HEK293 (cell line): ENCODE data around the gene ABCG8.

Experiments used
- KLF1 ChIP-seq: fragments of 450-650 bp; formaldehyde crosslinking; IDR thresholded peaks from 2 replicates; pipeline ENCODE4 v1.5.1; 2016; ENCODE audit warnings: missing biosample characterization, missing genetic modification characterization
- KLF16 ChIP-seq: fragments of 450-650 bp; formaldehyde crosslinking; IDR thresholded peaks from 2 replicates; pipeline ENCODE4 v1.5.1; 2017; ENCODE audit warnings: missing biosample characterization, missing genetic modification characterization
- MEIS1 ChIP-seq: sonication (generic); formaldehyde crosslinking; IDR thresholded peaks from 2 replicates; pipeline ENCODE4 v1.8.1; 2022; ENCODE audit warnings: missing genetic modification reagents, mild to moderate bottlenecking, borderline replicate concordance
- ZBTB48 ChIP-seq: fragments of 450-650 bp; formaldehyde crosslinking; IDR thresholded peaks from 2 replicates; pipeline ENCODE4 v1.5.1; 2016; ENCODE audit warnings: missing biosample characterization, missing genetic modification characterization
- ZBTB49 ChIP-seq: fragments of 450-650 bp; formaldehyde crosslinking; IDR thresholded peaks from 2 replicates; pipeline ENCODE4 v1.5.1; 2016; ENCODE audit warnings: missing biosample characterization, missing genetic modification characterization, low read depth
- ZNF138 ChIP-seq: fragments of 450-650 bp; formaldehyde crosslinking; IDR thresholded peaks from 2 replicates; pipeline ENCODE4 v1.5.1; 2016; ENCODE audit warnings: missing biosample characterization, missing genetic modification characterization, borderline replicate concordance
- ZNF155 ChIP-seq: fragments of 450-650 bp; formaldehyde crosslinking; IDR thresholded peaks from 2 replicates; pipeline ENCODE4 v1.5.1; 2016; ENCODE audit warnings: missing biosample characterization, missing genetic modification characterization
- ZNF223 ChIP-seq: fragments of 450-650 bp; formaldehyde crosslinking; IDR thresholded peaks from 2 replicates; pipeline ENCODE4 v1.5.1; 2016; ENCODE audit warnings: missing biosample characterization, missing genetic modification characterization
- ZNF248 ChIP-seq: fragments of 450-650 bp; formaldehyde crosslinking; IDR thresholded peaks from 2 replicates; pipeline ENCODE4 v1.5.1; 2017; ENCODE audit warnings: missing biosample characterization, missing genetic modification characterization
- ZNF521 ChIP-seq: fragments of 450-650 bp; formaldehyde crosslinking; IDR thresholded peaks from 2 replicates; pipeline ENCODE4 v1.5.1; 2017; ENCODE audit warnings: missing biosample characterization, mild to moderate bottlenecking, missing genetic modification characterization
- ZNF626 ChIP-seq: fragments of 450-650 bp; sonication (Bioruptor Pico); formaldehyde crosslinking; IDR thresholded peaks from 2 replicates; pipeline ENCODE4 v1.5.1; 2018; ENCODE audit warnings: missing biosample characterization, missing genetic modification characterization, inconsistent platforms
- ZNF747 ChIP-seq: fragments of 450-650 bp; formaldehyde crosslinking; IDR thresholded peaks from 2 replicates; pipeline ENCODE4 v1.5.1; 2016; ENCODE audit warnings: missing biosample characterization, missing genetic modification characterization
- TF ChIP-seq, protein P1 (sequence below): fragments of 450-650 bp; formaldehyde crosslinking; IDR thresholded peaks from 2 replicates; pipeline ENCODE4 v1.5.1; 2016; ENCODE audit warnings: missing biosample characterization, missing genetic modification characterization
- TF ChIP-seq, protein P2 (sequence below): fragments of 450-650 bp; formaldehyde crosslinking; IDR thresholded peaks from 2 replicates; pipeline ENCODE4 v1.5.1; 2016; ENCODE audit warnings: missing biosample characterization, missing genetic modification characterization, low read depth

DNA sequence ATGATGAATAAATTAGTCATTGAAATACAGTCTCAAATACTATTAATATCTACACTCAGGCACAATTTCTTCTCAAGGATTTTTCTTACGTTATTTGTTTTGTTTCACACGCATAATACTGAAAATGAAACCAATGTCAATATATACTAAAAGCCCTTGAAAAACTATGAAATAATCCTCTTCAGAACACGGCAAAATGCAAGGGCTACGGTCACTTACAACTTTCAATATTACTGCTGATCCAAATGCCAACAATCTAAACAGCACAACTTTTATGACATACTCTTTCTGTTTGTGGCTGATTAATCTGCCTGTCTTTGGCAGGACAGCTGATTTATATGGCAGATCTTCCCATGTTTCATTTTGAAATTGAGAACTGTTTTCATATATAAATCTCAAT lies 88.7 kb downstream of the ABCG8 start:
- TF ChIP-seq ZNF223 (tag by site-specific recombination) (no peak), ZNF747 (tag by site-specific recombination) (no peak), ZNF626 (tag by site-specific recombination) (no peak), ZBTB49 (tag by site-specific recombination) (no peak), KLF16 (tag by site-specific recombination) (no peak), KLF1 (tag by site-specific recombination) (no peak), ZNF248 (tag by site-specific recombination) (no peak), ZBTB48 (tag by site-specific recombination) (no peak), ZNF138 (no peak), MEIS1 (no peak), ZNF155 (tag by site-specific recombination) (no peak), ZNF521 (tag by site-specific recombination) (no peak)
- TF ChIP-seq, protein P1, sequence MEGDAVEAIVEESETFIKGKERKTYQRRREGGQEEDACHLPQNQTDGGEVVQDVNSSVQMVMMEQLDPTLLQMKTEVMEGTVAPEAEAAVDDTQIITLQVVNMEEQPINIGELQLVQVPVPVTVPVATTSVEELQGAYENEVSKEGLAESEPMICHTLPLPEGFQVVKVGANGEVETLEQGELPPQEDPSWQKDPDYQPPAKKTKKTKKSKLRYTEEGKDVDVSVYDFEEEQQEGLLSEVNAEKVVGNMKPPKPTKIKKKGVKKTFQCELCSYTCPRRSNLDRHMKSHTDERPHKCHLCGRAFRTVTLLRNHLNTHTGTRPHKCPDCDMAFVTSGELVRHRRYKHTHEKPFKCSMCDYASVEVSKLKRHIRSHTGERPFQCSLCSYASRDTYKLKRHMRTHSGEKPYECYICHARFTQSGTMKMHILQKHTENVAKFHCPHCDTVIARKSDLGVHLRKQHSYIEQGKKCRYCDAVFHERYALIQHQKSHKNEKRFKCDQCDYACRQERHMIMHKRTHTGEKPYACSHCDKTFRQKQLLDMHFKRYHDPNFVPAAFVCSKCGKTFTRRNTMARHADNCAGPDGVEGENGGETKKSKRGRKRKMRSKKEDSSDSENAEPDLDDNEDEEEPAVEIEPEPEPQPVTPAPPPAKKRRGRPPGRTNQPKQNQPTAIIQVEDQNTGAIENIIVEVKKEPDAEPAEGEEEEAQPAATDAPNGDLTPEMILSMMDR (tag by site-specific recombination) = no peak
- TF ChIP-seq, protein P2, sequence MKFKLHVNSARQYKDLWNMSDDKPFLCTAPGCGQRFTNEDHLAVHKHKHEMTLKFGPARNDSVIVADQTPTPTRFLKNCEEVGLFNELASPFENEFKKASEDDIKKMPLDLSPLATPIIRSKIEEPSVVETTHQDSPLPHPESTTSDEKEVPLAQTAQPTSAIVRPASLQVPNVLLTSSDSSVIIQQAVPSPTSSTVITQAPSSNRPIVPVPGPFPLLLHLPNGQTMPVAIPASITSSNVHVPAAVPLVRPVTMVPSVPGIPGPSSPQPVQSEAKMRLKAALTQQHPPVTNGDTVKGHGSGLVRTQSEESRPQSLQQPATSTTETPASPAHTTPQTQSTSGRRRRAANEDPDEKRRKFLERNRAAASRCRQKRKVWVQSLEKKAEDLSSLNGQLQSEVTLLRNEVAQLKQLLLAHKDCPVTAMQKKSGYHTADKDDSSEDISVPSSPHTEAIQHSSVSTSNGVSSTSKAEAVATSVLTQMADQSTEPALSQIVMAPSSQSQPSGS (tag by site-specific recombination) = no peak
